HCT116 (cell line): ENCODE measurements around the gene BAG1. TPM values are rescaled to one million over a fixed set of nuclear protein-coding genes. Genes with fewer than 3 reads are reported as not detected.

Source experiments
- ATAC-seq: fragments of 200-7000 bp; cut with Tn5 transposase; 2 replicates; pipeline ENCODE4 v1.9.1; 2020; ENCODE audit warnings: mild to moderate bottlenecking, moderate library complexity
- BruUV-seq: library from RNA; stranded (reverse); fragments of 400-500 nt; replicated peaks from 2 replicates; lab custom pipeline; 2021; lab: Mats Ljungman, UMichigan
- CTCF ChIA-PET: fragments of 300-600 bp; sonication (Branson Sonifier 250); formaldehyde crosslinking; loops from one replicate; lab custom pipeline; 2021; ENCODE audit warnings: antibody characterized with exemption; lab: Charles Lee
- POLR2A ChIA-PET: fragments of 300-600, 350-600 bp; sonication (Branson Sonifier 250); formaldehyde crosslinking; loops from one replicate; lab custom pipeline; 2021; ENCODE audit warnings: antibody characterized with exemption; lab: Charles Lee
- RAD21 ChIA-PET, 2 experiments: fragments of 300-600 bp; sonication (Branson Sonifier 250); formaldehyde crosslinking; loops; one replicate each; lab custom pipeline; 2023; ENCODE audit warnings: low total read pairs in 2 of 2; ENCODE audit not compliant: uncharacterized antibody in 2 of 2, unreplicated experiment in 2 of 2, low non-redundant PET in 1 of 2; lab: Charles Lee
- DNase-seq: peaks from one replicate; pipeline ENCODE4 v3.0.0-alpha.2; 2010; ENCODE audit warnings: low read depth, low spot score
- H2AFZ ChIP-seq: fragments of 200-600 bp; shearing (Covaris generic), sonication (generic); 2 replicates; pipeline ENCODE4 v1.6.1; 2017; ENCODE audit warnings: low read depth, mixed run types, mixed read lengths, antibody characterized with exemption, low read length; ENCODE audit not compliant: poor library complexity, severe bottlenecking
- H3K27ac ChIP-seq: 2 replicates; pipeline ENCODE4 v1.5.1; 2012; ENCODE audit warnings: low read depth, low read length
- H3K27me3 ChIP-seq: fragments of 200-600 bp; sonication (generic); 2 replicates; pipeline ENCODE4 v1.6.1; 2016; ENCODE audit warnings: mixed run types, low read length, mixed read lengths; ENCODE audit not compliant: insufficient read depth
- H3K36me3 ChIP-seq, 2 experiments: fragments of 200-500 bp in 1 of 2; fragments of 200-600 bp in 1 of 2; sonication (Bioruptor generic) in 1 of 2; sonication (generic) in 1 of 2; 2 replicates each; pipeline versions ENCODE4 v1.5.1 to v1.6.1; 2014 to 2016; ENCODE audit warnings: low read length in 2 of 2, inconsistent platforms in 1 of 2, mixed read lengths in 1 of 2, mixed run types in 1 of 2; ENCODE audit not compliant: insufficient read depth in 2 of 2, control insufficient read depth in 1 of 2
- H3K4me1 ChIP-seq, 2 experiments: fragments of 200-600 bp in 1 of 2; sonication (generic) in 1 of 2; 2 replicates each; pipeline versions ENCODE4 v1.5.1 to v1.6.1; 2012 to 2017; ENCODE audit warnings: low read length in 2 of 2, inconsistent platforms in 1 of 2, mild to moderate bottlenecking in 1 of 2, mixed read lengths in 1 of 2, mixed run types in 1 of 2, moderate library complexity in 1 of 2; ENCODE audit not compliant: insufficient read depth in 2 of 2, control insufficient read depth in 1 of 2
- H3K4me2 ChIP-seq: fragments of 200-600 bp; sonication (generic); 2 replicates; pipeline ENCODE4 v1.6.1; 2017; ENCODE audit warnings: mixed run types, low read length, mixed read lengths
- H3K4me3 ChIP-seq, 2 experiments: fragments of 200-600 bp in 1 of 2; sonication (generic) in 1 of 2; replicated peaks in 1 of 2; 2 replicates each; pipeline ENCODE4 v1.5.1; 2011 to 2016; ENCODE audit warnings: low read length in 2 of 2, control low read depth in 1 of 2, low read depth in 1 of 2, mild to moderate bottlenecking in 1 of 2, mixed read lengths in 1 of 2, mixed run types in 1 of 2
- H3K79me2 ChIP-seq: fragments of 200-600 bp; sonication (generic); 2 replicates; pipeline ENCODE4 v1.6.1; 2017; ENCODE audit warnings: mild to moderate bottlenecking, mixed run types, low read length, moderate library complexity, mixed read lengths; ENCODE audit not compliant: insufficient read depth
- H3K9ac ChIP-seq: fragments of 200-600 bp; sonication (generic); 2 replicates; pipeline ENCODE4 v1.6.1; 2016; ENCODE audit warnings: low read length, mixed read lengths
- H3K9me2 ChIP-seq: fragments of 200-600 bp; sonication (generic), shearing (Covaris generic); 2 replicates; pipeline ENCODE4 v1.6.1; 2017; ENCODE audit warnings: mixed run types, mild to moderate bottlenecking, moderate library complexity; ENCODE audit not compliant: insufficient read depth
- H3K9me3 ChIP-seq, 2 experiments: fragments of 200-500 bp in 1 of 2; fragments of 200-600 bp in 1 of 2; sonication (Bioruptor generic) in 1 of 2; sonication (generic) in 1 of 2; 2 replicates each; pipeline ENCODE4 v1.6.1; 2014 to 2017; ENCODE audit warnings: low read length in 2 of 2, mixed read lengths in 2 of 2, inconsistent platforms in 1 of 2, low read depth in 1 of 2, mild to moderate bottlenecking in 1 of 2, mixed run types in 1 of 2, moderate library complexity in 1 of 2; ENCODE audit not compliant: control insufficient read depth in 1 of 2, insufficient read depth in 1 of 2
- H4K20me1 ChIP-seq: fragments of 200-600 bp; sonication (generic), shearing (Covaris generic); 2 replicates; pipeline ENCODE4 v1.6.1; 2017; ENCODE audit warnings: mixed run types, mild to moderate bottlenecking, moderate library complexity; ENCODE audit not compliant: insufficient read depth
- ATF3 ChIP-seq: IDR thresholded peaks from 2 replicates; pipeline ENCODE4 v1.6.1; 2012
- CBX3 ChIP-seq: IDR thresholded peaks from 2 replicates; pipeline ENCODE4 v1.6.1; 2012; ENCODE audit warnings: low read depth
- CEBPB ChIP-seq: IDR thresholded peaks from 2 replicates; pipeline ENCODE4 v1.6.1; 2012; ENCODE audit warnings: low read depth
- ELF1 ChIP-seq: IDR thresholded peaks from 2 replicates; pipeline ENCODE4 v1.6.1; 2012; ENCODE audit warnings: low read depth, borderline replicate concordance
- POLR2A ChIP-seq: IDR thresholded peaks from 2 replicates; pipeline ENCODE4 v1.7.0; 2011; ENCODE audit warnings: borderline replicate concordance; ENCODE audit not compliant: insufficient read depth, insufficient read length; ENCODE audit errors: extremely low read depth
- POLR2AphosphoS5 ChIP-seq: IDR thresholded peaks from 2 replicates; pipeline ENCODE4 v1.6.1; 2011; ENCODE audit warnings: mild to moderate bottlenecking, low read depth, low read length, moderate library complexity
- RAD21 ChIP-seq: IDR thresholded peaks from 2 replicates; pipeline ENCODE4 v1.6.1; 2012; ENCODE audit warnings: low read depth, mild to moderate bottlenecking
- REST ChIP-seq: IDR thresholded peaks from 2 replicates; pipeline ENCODE4 v1.6.1; 2012; ENCODE audit warnings: low read depth
- SP1 ChIP-seq: IDR thresholded peaks from 2 replicates; pipeline ENCODE4 v1.6.1; 2012; ENCODE audit warnings: low read depth
- SRF ChIP-seq: IDR thresholded peaks from 2 replicates; pipeline ENCODE4 v1.6.1; 2012; ENCODE audit warnings: low read depth
- YY1 ChIP-seq: IDR thresholded peaks from 2 replicates; pipeline ENCODE4 v1.6.1; 2011; ENCODE audit warnings: low read length, low read depth, moderate library complexity, mild to moderate bottlenecking; ENCODE audit not compliant: insufficient replicate concordance; ENCODE audit errors: extremely low read depth
- ZBTB33 ChIP-seq: IDR thresholded peaks from 2 replicates; pipeline ENCODE4 v1.6.1; 2011; ENCODE audit warnings: mild to moderate bottlenecking, low read length, moderate library complexity; ENCODE audit not compliant: insufficient replicate concordance; ENCODE audit errors: extremely low read depth
- ZFX ChIP-seq: fragments of 450-650 bp; IDR thresholded peaks from 2 replicates; pipeline ENCODE4 v1.6.1; 2017
- intact Hi-C: fragments of 100-400 bp; cut with micrococcal nuclease; formaldehyde crosslinking; loops from 2 replicates; pipeline ENCODE4 v1.10.0; 2022
- total RNA-seq: library from RNA; stranded (reverse); gene quantifications from one replicate; pipeline ENCODE4 v1.2.1, GENCODE V29; 2021; ENCODE audit not compliant: unreplicated experiment

The BAG1 gene
- total RNA-seq, 1 experiment from 2014 or later: 58.2 TPM

- H3K4me1 ChIP-seq: peaks cover 5 to 14% of the 10 kb centered on the region in 2 experiments; a peak in 2 of 4 replicates
- no peak overlapping the region for H3K9ac ChIP-seq
- no peak overlapping the region for H3K27ac ChIP-seq
- ChIA-PET POLR2A (no interaction called here), CTCF (no interaction called here), RAD21 (no interaction called here)
- no TSS peak for BruUV-seq
- no peak overlapping the region for H3K4me3 ChIP-seq
- DNase-seq (no peak), ATAC-seq (no peak)
- H3K27me3 ChIP-seq: no peaks in the 10 kb centered on the region
- no peaks in the 10 kb centered on the region for H4K20me1 ChIP-seq
- H2AFZ ChIP-seq: no peak overlapping the region
- H3K36me3 ChIP-seq: peaks cover 53 to 59% of the 10 kb centered on the region in 2 experiments; a peak in 3 of 4 replicates
- H3K9me2 ChIP-seq: no peaks in the 10 kb centered on the region
- H3K79me2 ChIP-seq: peaks cover 100% of the 10 kb centered on the region
- H3K4me2 ChIP-seq: no peak overlapping the region
- TF ChIP-seq SRF (no peak), ZFX (no peak)
- intact Hi-C loops: no loop called here
- no peaks in the 10 kb centered on the region for H3K9me3 ChIP-seq
Observed at GRCh38 chr9:33295571-33295970, 31.1 kb upstream of the BAG1 start.

- intact Hi-C loops: no loop called here
- no TSS peak for BruUV-seq
- no peak overlapping the region for H3K4me3 ChIP-seq
- H3K27me3 ChIP-seq: no peaks in the 10 kb centered on the region
- peaks cover 5 to 14% of the 10 kb centered on the region in 2 experiments; a peak in 2 of 4 replicates for H3K4me1 ChIP-seq
- no peaks in the 10 kb centered on the region for H3K9me2 ChIP-seq
- CTCF ChIA-PET: no interaction called here
- H3K4me2 ChIP-seq: no peak overlapping the region
- no peaks in the 10 kb centered on the region for H3K9me3 ChIP-seq
- POLR2A ChIA-PET: no interaction called here
- H3K9ac ChIP-seq: no peak overlapping the region
- no peak for ATAC-seq
- no peaks in the 10 kb centered on the region for H4K20me1 ChIP-seq
- no peak for TF ChIP-seq POLR2AphosphoS5
- TF ChIP-seq RAD21: no peak
- no peak for TF ChIP-seq POLR2A
- TF ChIP-seq CEBPB: no peak
- no peak for TF ChIP-seq YY1
- TF ChIP-seq ZFX: no peak
- no peak for TF ChIP-seq ELF1
- TF ChIP-seq REST: no peak
- TF ChIP-seq CBX3: no peak
- TF ChIP-seq SP1: no peak
- no peak for TF ChIP-seq ATF3
- no peak for TF ChIP-seq ZBTB33
- no peak overlapping the region for H2AFZ ChIP-seq
- no peak overlapping the region for H3K27ac ChIP-seq
- H3K79me2 ChIP-seq: peaks cover 95% of the 10 kb centered on the region
- RAD21 ChIA-PET: no interaction called here
- DNase-seq: no peak
- H3K36me3 ChIP-seq: peaks cover 50 to 54% of the 10 kb centered on the region in 2 experiments; a peak in 3 of 4 replicates
Observed at GRCh38 chr9:33294670-33295432, 30.3 kb upstream of the BAG1 start.
